K562 (cell line): Measurements from ENCODE around the gene GNAZ. TPM values are rescaled to one million over a fixed set of nuclear protein-coding genes. Genes with fewer than 3 reads are reported as not detected.

Experiments used
- ATAC-seq: fragments of 200-7000 bp; cut with Tn5 transposase; 3 replicates; pipeline ENCODE4 v1.9.1; 2020; ENCODE audit warnings: moderate library complexity
- BruUV-seq: library from RNA; stranded (reverse); fragments of 400-500 nt; replicated peaks from 2 replicates; lab custom pipeline; 2021; lab: Mats Ljungman, UMichigan
- CTCF ChIA-PET: fragments of 300-600 bp; formaldehyde crosslinking; extraction: SDS; loops from one replicate; lab custom pipeline; 2021; ENCODE audit warnings: low intra/inter-chr PET ratio; lab: Yijun Ruan, JAX
- POLR2A ChIA-PET: fragments of 300-600, 350-650 bp; sonication (Branson Sonifier 250); formaldehyde crosslinking; extraction: SDS; loops from one replicate; lab custom pipeline; 2021; ENCODE audit warnings: antibody characterized with exemption, inconsistent platforms; lab: Yijun Ruan, JAX
- DNase-seq, 4 experiments: peaks; one replicate each; pipeline versions ENCODE4 v3.0.0 to v3.0.0-alpha.2; 2011 to 2018; ENCODE audit warnings: low spot score in 3 of 4, mixed read lengths in 3 of 4; ENCODE audit errors: extremely low read depth in 1 of 4
- FAIRE-seq: peaks from 2 replicates; lab custom pipeline; 2011; peaks lifted over from hg19 to GRCh38; lab: Jason Lieb, UNC
- H2AFZ ChIP-seq: 2 replicates; pipeline ENCODE4 v1.6.0; 2011; ENCODE audit warnings: low read depth, low read length, control low read depth, inconsistent platforms
- H3K27ac ChIP-seq: fragments of 200-600 bp; 3 replicates; pipeline ENCODE4 v1.8.0; 2011; ENCODE audit warnings: low read depth, mild to moderate bottlenecking, control low read depth, inconsistent platforms, low read length, moderate library complexity, mixed read lengths; ENCODE audit errors: extremely low read depth
- H3K27me3 ChIP-seq, 2 experiments: fragments of 300-600 bp in 1 of 2; 2 replicates in 1 of 2; 3 replicates in 1 of 2; pipeline versions ENCODE4 v1.6.0 to v1.8.0; 2011; ENCODE audit warnings: inconsistent platforms in 2 of 2, low read length in 2 of 2, mild to moderate bottlenecking in 1 of 2, mixed read lengths in 1 of 2, moderate library complexity in 1 of 2; ENCODE audit not compliant: control insufficient read depth in 2 of 2, insufficient read depth in 2 of 2
- H3K36me3 ChIP-seq: fragments of 300-600 bp; 3 replicates; pipeline ENCODE4 v1.8.0; 2011; ENCODE audit warnings: mild to moderate bottlenecking, low read length, inconsistent platforms; ENCODE audit not compliant: control insufficient read depth, insufficient read depth
- H3K4me1 ChIP-seq, 2 experiments: fragments of 200-600 bp in 1 of 2; replicated peaks in 1 of 2; 2 replicates in 1 of 2; 3 replicates in 1 of 2; pipeline versions ENCODE4 v1.5.1 to v1.8.0; 2011; ENCODE audit warnings: inconsistent platforms in 2 of 2, low read length in 2 of 2, mild to moderate bottlenecking in 1 of 2, mixed read lengths in 1 of 2, moderate library complexity in 1 of 2; ENCODE audit not compliant: control insufficient read depth in 2 of 2, insufficient read depth in 2 of 2
- H3K4me2 ChIP-seq: 2 replicates; pipeline ENCODE4 v1.6.1; 2011; ENCODE audit warnings: low read length, control low read depth, inconsistent platforms, mixed read lengths; ENCODE audit not compliant: insufficient read depth
- H3K4me3 ChIP-seq: fragments of 200-600 bp; sonication (generic), shearing (Covaris generic); 2 replicates; pipeline ENCODE4 v1.5.1; 2016; ENCODE audit warnings: control low read depth, inconsistent platforms
- H3K79me2 ChIP-seq: fragments of 200-600 bp; 3 replicates; pipeline ENCODE4 v1.8.0; 2011; ENCODE audit warnings: low read length, inconsistent platforms; ENCODE audit not compliant: control insufficient read depth, insufficient read depth
- H3K9ac ChIP-seq, 2 experiments: 2 replicates each; pipeline versions ENCODE4 v1.6.0 to v1.6.1; 2011; ENCODE audit warnings: low read depth in 2 of 2, low read length in 2 of 2, control low read depth in 1 of 2, inconsistent platforms in 1 of 2, mild to moderate bottlenecking in 1 of 2, mixed read lengths in 1 of 2; ENCODE audit not compliant: insufficient read depth in 1 of 2
- H3K9me1 ChIP-seq: one replicate; pipeline ENCODE4 v1.6.0; 2011; ENCODE audit warnings: inconsistent platforms, mild to moderate bottlenecking, low read length, moderate library complexity; ENCODE audit not compliant: control insufficient read depth, insufficient read depth
- H3K9me3 ChIP-seq: replicated peaks from 2 replicates; pipeline ENCODE4 v1.5.1; 2011; ENCODE audit warnings: low read depth, low read length, inconsistent platforms; ENCODE audit not compliant: control insufficient read depth, insufficient read depth
- H4K20me1 ChIP-seq: replicated peaks from 2 replicates; pipeline ENCODE4 v1.6.1; 2011; ENCODE audit warnings: low read length, inconsistent platforms, mixed read lengths; ENCODE audit not compliant: control insufficient read depth, insufficient read depth
- BRF1 ChIP-seq: IDR thresholded peaks from 3 replicates; pipeline ENCODE4 v1.6.1; 2011; ENCODE audit warnings: borderline replicate concordance, mild to moderate bottlenecking; ENCODE audit not compliant: insufficient read length; ENCODE audit errors: extremely low read depth
- DPF2 ChIP-seq: fragments of 450-650 bp; IDR thresholded peaks from 2 replicates; pipeline ENCODE4 v1.6.1; 2016
- FOS ChIP-seq: IDR thresholded peaks from 3 replicates; pipeline ENCODE4 v1.6.1; 2011; ENCODE audit not compliant: insufficient read length; ENCODE audit errors: extremely low read depth
- GTF2F1 ChIP-seq: IDR thresholded peaks from 2 replicates; pipeline ENCODE4 v1.6.1; 2011; ENCODE audit warnings: low read depth, low read length, improper control_type of control experiment
- KDM2B ChIP-seq: fragments of 250-450 bp; sonication (Bioruptor Pico); IDR thresholded peaks from 2 replicates; pipeline ENCODE4 v1.8.0; 2021; ENCODE audit warnings: mild to moderate bottlenecking, moderate library complexity
- KLF16 ChIP-seq: IDR thresholded peaks from 2 replicates; pipeline ENCODE4 v1.6.1; 2016; ENCODE audit warnings: antibody characterized with exemption
- MCM2 ChIP-seq: fragments of 450-650 bp; IDR thresholded peaks from 2 replicates; pipeline ENCODE4 v1.6.1; 2017; ENCODE audit warnings: low read depth, mild to moderate bottlenecking
- MLLT1 ChIP-seq, 2 experiments: fragments of 450-650 bp; IDR thresholded peaks; 2 replicates each; pipeline ENCODE4 v1.6.1; 2016
- SMC3 ChIP-seq: conservative IDR thresholded peaks from 2 replicates; pipeline ENCODE4 v1.6.1; 2011; ENCODE audit warnings: low read depth, low read length, improper control_type of control experiment; ENCODE audit not compliant: insufficient read depth
- TAF9B ChIP-seq: fragments of 450-650 bp; IDR thresholded peaks from 2 replicates; pipeline ENCODE4 v1.6.1; 2018; ENCODE audit warnings: mild to moderate bottlenecking; ENCODE audit not compliant: partially characterized antibody
- THAP7 ChIP-seq: fragments of 250-450 bp; sonication (Bioruptor Pico); IDR thresholded peaks from 2 replicates; pipeline ENCODE4 v1.5.0; 2021
- TSHZ1 ChIP-seq: fragments of 250-450 bp; sonication (Bioruptor Pico); IDR thresholded peaks from 2 replicates; pipeline ENCODE4 v1.4.0; 2020; ENCODE audit warnings: mild to moderate bottlenecking, moderate library complexity
- ZNF639 ChIP-seq, 2 experiments: fragments of 200-800 bp in 1 of 2; sonication (Bioruptor generic) in 1 of 2; sonication (generic) in 1 of 2; formaldehyde crosslinking in 1 of 2; IDR thresholded peaks in 1 of 2; conservative IDR thresholded peaks in 1 of 2; 2 replicates each; pipeline versions ENCODE4 v1.5.0 to v1.6.1; 2016 to 2020; ENCODE audit warnings: missing compliant biosample characterization in 1 of 2, missing genetic modification characterization in 1 of 2, missing genetic modification reagents in 1 of 2
- ZNF76 ChIP-seq: fragments of 250-450 bp; sonication (Bioruptor Pico); IDR thresholded peaks from 2 replicates; pipeline ENCODE4 v1.4.0; 2020; ENCODE audit warnings: mild to moderate bottlenecking, moderate library complexity, borderline replicate concordance
- WGBS: fragments of 100-300 bp; shearing (Covaris generic); methylation state at CpG from one replicate; pipeline ENCODE4 v1.1.6; 2016; ENCODE audit warnings: low coverage, mixed read lengths; ENCODE audit not compliant: insufficient coverage; ENCODE audit errors: missing lambda C conversion rate; 5-methylcytosine and 5-hydroxymethylcytosine counted together
- in situ Hi-C: fragments of 300-500 bp; cut with MboI; formaldehyde crosslinking; loops from 4 replicates; pipeline ENCODE4 v1.15.0; 2018; ENCODE audit warnings: inconsistent platforms, mixed read lengths
- intact Hi-C: fragments of 100-400 bp; cut with micrococcal nuclease; formaldehyde crosslinking; loops from 2 replicates; pipeline ENCODE4 v1.14.2; 2022
- polyA plus RNA-seq, 8 experiments: library from polyadenylated mRNA; depleted of rRNA in 4 of 8; stranded (reverse) in 5 of 8; unstranded in 3 of 8; fragments of >200 nt; fragmentation: Nextera tagmentation in 2 of 8; fragmentation: Illumina TruSeq in 1 of 8; extraction: Ambion mirVana in 2 of 8; extraction: Trizol in 1 of 8; gene quantifications; 2 replicates each; pipeline versions ENCODE4 v1.2.1 to v1.2.3, GENCODE V29; 2011 to 2014; ENCODE audit warnings: inconsistent platforms in 1 of 8, missing spikeins in 1 of 8
- total RNA-seq, 7 experiments: library from RNA; depleted of rRNA in 6 of 7; stranded (reverse); fragments of >200 nt in 6 of 7; fragmentation: Illumina TruSeq in 2 of 7; extraction: Trizol in 2 of 7; gene quantifications; 2 replicates each; pipeline versions ENCODE4 v1.2.1 to v1.2.3, GENCODE V29; 2011 to 2021; ENCODE audit warnings: low replicate concordance in 1 of 7

Gene GNAZ
- total and polyA plus RNA-seq, 9 of the 15 experiments (the other 6 are each of a cell fraction or from before 2014, with no cell fraction given): 0.04 to 0.22 (median 0.13) TPM; not detected in 3

- TF ChIP-seq ZNF639 (CRISPR knock-in tag; conservative IDR thresholded peaks at IDR 0.05 in 1 of 2, IDR thresholded peaks at IDR 0.05 in 1 of 2) (peak in 1 of 2 experiments; percentile 92; a peak in 2 of 4 replicates), DPF2 (no peak)
- TF ChIP-seq, all 486 proteins: peak for 6
These were observed 4.1 kb downstream of the GNAZ start (continued) for GRCh38 chr22:23074451-23074850.

- POLR2A ChIA-PET: interaction anchor here (0.8 to 9.8 kb wide), 7 partner anchors 10 to 210 kb away, joined by 3 to 136 read pairs (median 15); no protein-coding TSS in a partner anchor
- intact Hi-C loops: no loop called here
- no peak for FAIRE-seq
- Histone ChIP-seq H3K27me3 (peaks cover 40 to 92% of the 10 kb centered on the region in 2 experiments), H3K4me2 (no peak overlapping the region), H3K79me2 (no peaks in the 10 kb centered on the region), H3K36me3 (no peaks in the 10 kb centered on the region), H3K4me3 (no peak overlapping the region), H4K20me1 (peaks cover 73% of the 10 kb centered on the region), H3K9me3 (no peaks in the 10 kb centered on the region), H2AFZ (no peak overlapping the region), H3K4me1 (peaks cover 0 to 18% of the 10 kb centered on the region in 2 experiments; a peak in 3 of 5 replicates), H3K9ac (no peak overlapping the region), H3K27ac (no peak overlapping the region), H3K9me1 (peaks cover 20% of the 10 kb centered on the region)
- CTCF ChIA-PET: no interaction called here
- BruUV-seq: no TSS peak
- no peak for DNase-seq
- ATAC-seq: no peak
- in situ Hi-C loops: no loop called here
- WGBS: 1% methylated on average over 4 of the region's 4 CpGs
- no peak for TF ChIP-seq SMC3
- TF ChIP-seq BRF1: no peak
- peak; percentile 52; the same call in 1 of the 2 replicates for TF ChIP-seq KDM2B
- peak; percentile 56; the same call in 1 of the 2 replicates for TF ChIP-seq GTF2F1
- no peak for TF ChIP-seq MCM2
- no peak for TF ChIP-seq ZNF76 (CRISPR knock-in tag)
- TF ChIP-seq TSHZ1 (CRISPR knock-in tag): no peak
- TF ChIP-seq MLLT1 (IDR thresholded peaks at IDR 0.05): no peak
- TF ChIP-seq TAF9B: no peak
- no peak for TF ChIP-seq KLF16
- TF ChIP-seq THAP7 (CRISPR knock-in tag): no peak
- TF ChIP-seq FOS: no peak
These were observed 4.7 kb downstream of the GNAZ start for GRCh38 chr22:23075050-23075449.
